Measurements from ENCODE around the gene AP4E1.

DNA sequence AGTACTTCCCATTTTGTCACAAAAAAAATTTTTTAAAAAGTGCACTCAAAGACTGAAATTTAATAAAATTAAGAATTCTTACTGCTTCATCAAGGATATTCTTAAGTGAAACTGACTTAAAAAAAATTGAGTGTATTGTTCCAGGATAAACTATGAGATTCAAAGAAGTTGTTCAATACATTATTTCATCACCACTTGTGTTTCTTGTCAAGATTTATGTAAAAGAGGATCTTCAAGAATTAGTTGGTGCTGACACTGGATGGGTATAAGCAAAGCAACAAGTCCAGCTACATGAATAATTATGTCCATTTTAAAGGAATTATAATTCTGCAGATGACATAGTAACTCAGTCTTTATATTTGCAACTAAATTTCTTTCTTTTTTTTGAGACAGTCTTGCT is 4.3 kb upstream of the AP4E1 start:
- TF ChIP-seq CTCF (optimal IDR thresholded peaks at IDR 0.05 in 1 of 3, IDR thresholded peaks at IDR 0.05 in 1 of 3, conservative IDR thresholded peaks at IDR 0.05 in 1 of 3; ENCODE audit: extremely low read depth in 1 of 3, insufficient read depth in 2 of 3, low read length in 3 of 3) (no peak), EZH2 (IDR thresholded peaks at IDR 0.05; ENCODE audit: low read length) (no peak)

All from keratinocyte (primary cell).